Activated naive CD8-positive, alpha-beta T cell treated with anti-CD3 and anti-CD28 coated beads for 36 hours (primary cell): ENCODE measurements around the gene MST1. TPM values are rescaled to one million over a fixed set of nuclear protein-coding genes. Genes with fewer than 3 reads are reported as not detected.

Experiments used
- DNase-seq: peaks from one replicate; pipeline ENCODE4 v3.0.0; 2021
- H3K27ac Mint-ChIP-seq: one replicate; pipeline ENCODE4 v1.8.0; 2022; ENCODE audit warnings: mild to moderate bottlenecking, moderate library complexity, mixed read lengths
- H3K27me3 Mint-ChIP-seq: one replicate; pipeline ENCODE4 v1.8.0; 2022; ENCODE audit warnings: mild to moderate bottlenecking, mixed read lengths
- H3K36me3 Mint-ChIP-seq: one replicate; pipeline ENCODE4 v1.8.0; 2021; ENCODE audit warnings: mild to moderate bottlenecking, mixed read lengths
- H3K4me1 Mint-ChIP-seq: one replicate; pipeline ENCODE4 v1.8.0; 2021; ENCODE audit warnings: mixed read lengths
- H3K4me3 Mint-ChIP-seq: one replicate; pipeline ENCODE4 v1.8.0; 2022; ENCODE audit warnings: mild to moderate bottlenecking, moderate library complexity, mixed read lengths
- H3K9me3 Mint-ChIP-seq: one replicate; pipeline ENCODE4 v1.8.0; 2022; ENCODE audit warnings: mixed read lengths
- total RNA-seq, 2 experiments: library from RNA; stranded (reverse); gene quantifications; one replicate each; pipeline ENCODE4 v1.2.3, GENCODE V29; 2021

MST1 gene
- total RNA-seq, 2 experiments from 2014 or later: 6.7 to 8.4 TPM

- no peaks in the 10 kb centered on the region for H3K9me3 Mint-ChIP-seq
- no peak overlapping the region for H3K4me3 Mint-ChIP-seq
- DNase-seq: no peak
- H3K36me3 Mint-ChIP-seq: no peaks in the 10 kb centered on the region
- peaks cover 11% of the 10 kb centered on the region for H3K4me1 Mint-ChIP-seq
- H3K27me3 Mint-ChIP-seq: no peaks in the 10 kb centered on the region
- no peak overlapping the region for H3K27ac Mint-ChIP-seq
Observed at GRCh38 chr3:49712631-49713317, 23.5 kb upstream of the MST1 start.

DNA sequence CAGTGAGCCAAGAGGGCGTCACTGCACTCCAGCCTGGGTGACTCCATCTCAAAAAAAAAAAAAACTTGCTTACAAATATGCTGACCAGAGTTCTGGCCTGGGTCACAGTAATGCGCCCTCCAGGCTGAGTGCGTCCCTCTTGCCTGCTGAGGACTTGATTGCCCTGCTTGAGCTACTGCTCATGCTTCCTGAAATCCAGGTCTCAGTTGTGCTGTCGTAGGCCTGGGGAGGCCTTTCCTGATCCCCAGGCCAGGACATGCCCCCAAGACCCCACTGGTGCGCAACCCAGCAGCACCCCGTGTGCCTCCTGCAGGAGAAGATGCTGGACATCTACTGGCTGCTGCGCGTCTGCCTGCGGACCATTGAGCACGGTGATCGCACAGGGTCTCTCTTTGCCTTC, 22.9 kb upstream of the MST1 start:
- H3K4me3 Mint-ChIP-seq: no peak overlapping the region
- H3K27ac Mint-ChIP-seq: no peak overlapping the region
- DNase-seq: no peak
- H3K9me3 Mint-ChIP-seq: no peaks in the 10 kb centered on the region
- H3K4me1 Mint-ChIP-seq: peaks cover 11% of the 10 kb centered on the region
- H3K27me3 Mint-ChIP-seq: no peaks in the 10 kb centered on the region
- no peaks in the 10 kb centered on the region for H3K36me3 Mint-ChIP-seq

- Mint-ChIP-seq H3K27ac (peak overlapping the region; percentile 40), H3K4me3 (no peak overlapping the region), H3K9me3 (no peaks in the 10 kb centered on the region), H3K36me3 (no peaks in the 10 kb centered on the region), H3K27me3 (no peaks in the 10 kb centered on the region), H3K4me1 (peaks cover 11% of the 10 kb centered on the region)
- no peak for DNase-seq
Observed at GRCh38 chr3:49711489-49711888, 22.2 kb upstream of the MST1 start.

DNA sequence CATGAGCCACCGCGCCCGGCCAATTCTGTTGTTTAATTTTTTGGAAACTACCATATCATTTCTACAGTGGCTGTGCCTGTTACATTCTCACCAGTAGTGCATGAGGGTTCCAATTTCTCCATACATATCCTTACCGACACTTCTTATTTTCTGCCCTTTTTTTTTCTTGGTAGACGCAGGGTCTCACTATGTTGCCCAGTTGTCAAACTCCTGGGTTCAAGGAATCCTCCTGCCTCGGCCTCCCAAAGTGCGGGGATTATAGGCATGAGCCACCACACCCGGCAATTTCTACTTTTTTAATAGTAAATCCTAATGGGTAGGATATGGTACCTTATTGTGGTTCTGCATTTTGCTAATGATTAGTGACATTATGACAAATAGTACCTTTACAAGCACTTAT, 20.6 kb upstream of the MST1 start:
- H3K27me3 Mint-ChIP-seq: no peaks in the 10 kb centered on the region
- H3K36me3 Mint-ChIP-seq: no peaks in the 10 kb centered on the region
- no peak overlapping the region for H3K27ac Mint-ChIP-seq
- peaks cover 11% of the 10 kb centered on the region for H3K4me1 Mint-ChIP-seq
- no peak for DNase-seq
- H3K4me3 Mint-ChIP-seq: no peak overlapping the region
- no peaks in the 10 kb centered on the region for H3K9me3 Mint-ChIP-seq

GRCh38 chr3:49707113-49707480, 17.8 kb upstream of the MST1 start:
- Mint-ChIP-seq H3K36me3 (peaks cover 2% of the 10 kb centered on the region), H3K27ac (no peak overlapping the region), H3K4me3 (no peak overlapping the region), H3K4me1 (peaks cover 3% of the 10 kb centered on the region), H3K27me3 (no peaks in the 10 kb centered on the region), H3K9me3 (no peaks in the 10 kb centered on the region)
- no peak for DNase-seq

DNA sequence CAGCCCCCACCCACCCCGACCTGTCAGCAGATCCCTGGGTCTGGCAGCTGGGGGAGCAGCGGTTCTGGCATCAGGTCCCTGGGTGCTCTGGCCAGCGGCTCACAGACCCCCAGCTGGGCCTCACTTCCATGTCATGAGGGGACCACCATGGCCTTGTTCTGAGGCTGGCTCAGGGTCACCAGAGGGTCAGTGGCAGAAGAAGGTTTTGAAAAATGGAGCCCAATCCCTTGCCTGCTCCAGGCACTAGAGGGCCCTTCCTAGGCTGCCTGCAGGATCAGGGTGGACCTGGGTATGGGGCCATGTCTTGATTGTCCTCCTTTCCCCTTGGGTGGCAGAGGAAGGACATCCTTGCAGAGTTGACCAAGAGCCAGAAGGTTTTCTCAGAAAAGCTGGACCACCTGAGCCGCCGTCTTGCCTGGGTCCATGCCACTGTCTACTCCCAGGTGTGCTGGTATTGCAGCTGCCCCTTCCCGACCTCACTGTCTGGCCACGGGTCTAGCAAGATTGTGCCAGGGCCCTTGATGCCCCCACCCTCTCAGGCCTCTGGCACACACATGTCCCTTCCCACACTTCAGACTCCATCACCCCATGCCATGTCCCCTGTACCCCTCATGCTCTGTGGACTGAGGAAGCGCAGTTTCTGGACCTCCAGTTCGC, 17.3 kb upstream of the MST1 start:
- Mint-ChIP-seq H3K27me3 (no peaks in the 10 kb centered on the region), H3K27ac (no peak overlapping the region), H3K4me1 (peaks cover under 1% of the 10 kb centered on the region), H3K4me3 (no peak overlapping the region), H3K36me3 (peaks cover 2% of the 10 kb centered on the region), H3K9me3 (no peaks in the 10 kb centered on the region)
- no peak for DNase-seq

GRCh38 chr3:49705390-49705960, 16.2 kb upstream of the MST1 start:
- H3K4me1 Mint-ChIP-seq: no peaks in the 10 kb centered on the region
- H3K36me3 Mint-ChIP-seq: peaks cover 2% of the 10 kb centered on the region
- DNase-seq: no peak
- no peaks in the 10 kb centered on the region for H3K9me3 Mint-ChIP-seq
- H3K4me3 Mint-ChIP-seq: no peak overlapping the region
- H3K27ac Mint-ChIP-seq: no peak overlapping the region
- H3K27me3 Mint-ChIP-seq: no peaks in the 10 kb centered on the region

GRCh38 chr3:49704629-49705028, 15.4 kb upstream of the MST1 start:
- H3K4me1 Mint-ChIP-seq: no peaks in the 10 kb centered on the region
- H3K27ac Mint-ChIP-seq: no peak overlapping the region
- H3K27me3 Mint-ChIP-seq: no peaks in the 10 kb centered on the region
- no peaks in the 10 kb centered on the region for H3K9me3 Mint-ChIP-seq
- H3K36me3 Mint-ChIP-seq: peaks cover 2% of the 10 kb centered on the region
- H3K4me3 Mint-ChIP-seq: no peak overlapping the region
- DNase-seq: no peak

GRCh38 chr3:49703956-49704355, 14.7 kb upstream of the MST1 start:
- no peak overlapping the region for H3K4me3 Mint-ChIP-seq
- H3K27ac Mint-ChIP-seq: no peak overlapping the region
- no peak for DNase-seq
- H3K4me1 Mint-ChIP-seq: no peaks in the 10 kb centered on the region
- no peaks in the 10 kb centered on the region for H3K27me3 Mint-ChIP-seq
- H3K36me3 Mint-ChIP-seq: peaks cover 2% of the 10 kb centered on the region
- no peaks in the 10 kb centered on the region for H3K9me3 Mint-ChIP-seq

- Mint-ChIP-seq H3K9me3 (no peaks in the 10 kb centered on the region), H3K27ac (no peak overlapping the region)
Observed at GRCh38 chr3:49703443-49703927, 14.2 kb upstream of the MST1 start.

GRCh38 chr3:49702672-49703071, 13.4 kb upstream of the MST1 start:
- no peaks in the 10 kb centered on the region for H3K9me3 Mint-ChIP-seq
- peaks cover 2% of the 10 kb centered on the region for H3K36me3 Mint-ChIP-seq

More at GRCh38 chr3:49703443-49703927, 14.2 kb upstream of the MST1 start:
- Mint-ChIP-seq H3K4me3 (no peak overlapping the region), H3K4me1 (no peaks in the 10 kb centered on the region), H3K36me3 (peaks cover 2% of the 10 kb centered on the region), H3K27me3 (no peaks in the 10 kb centered on the region)
- peak; percentile 68 for DNase-seq

GRCh38 chr3:49701388-49702077, 12.3 kb upstream of the MST1 start:
- Mint-ChIP-seq H3K27ac (no peak overlapping the region), H3K27me3 (no peaks in the 10 kb centered on the region), H3K36me3 (peaks cover 2% of the 10 kb centered on the region), H3K4me1 (no peaks in the 10 kb centered on the region), H3K9me3 (no peaks in the 10 kb centered on the region), H3K4me3 (no peak overlapping the region)
- no peak for DNase-seq

More at GRCh38 chr3:49702672-49703071, 13.4 kb upstream of the MST1 start:
- Mint-ChIP-seq H3K4me3 (no peak overlapping the region), H3K27ac (no peak overlapping the region), H3K27me3 (no peaks in the 10 kb centered on the region), H3K4me1 (no peaks in the 10 kb centered on the region)
- no peak for DNase-seq

GRCh38 chr3:49700453-49701128, 11.3 kb upstream of the MST1 start:
- H3K9me3 Mint-ChIP-seq: no peaks in the 10 kb centered on the region
- H3K4me1 Mint-ChIP-seq: no peaks in the 10 kb centered on the region
- H3K36me3 Mint-ChIP-seq: peaks cover 2% of the 10 kb centered on the region
- no peaks in the 10 kb centered on the region for H3K27me3 Mint-ChIP-seq
- no peak overlapping the region for H3K4me3 Mint-ChIP-seq
- DNase-seq: no peak
- no peak overlapping the region for H3K27ac Mint-ChIP-seq

- H3K4me3 Mint-ChIP-seq: no peak overlapping the region
- no peaks in the 10 kb centered on the region for H3K27me3 Mint-ChIP-seq
- H3K36me3 Mint-ChIP-seq: peaks cover 2% of the 10 kb centered on the region
- no peak for DNase-seq
- no peak overlapping the region for H3K27ac Mint-ChIP-seq
- H3K4me1 Mint-ChIP-seq: no peaks in the 10 kb centered on the region
- no peaks in the 10 kb centered on the region for H3K9me3 Mint-ChIP-seq
Observed at GRCh38 chr3:49700014-49700413, 10.7 kb upstream of the MST1 start.
